Measurements from ENCODE around the gene RPS15.
"Not testable (repeated sequence)": the region's sequence is repeated elsewhere in the genome, so short reads cannot be mapped to it uniquely, and the experiment has no call there.

The RPS15 gene

DNA sequence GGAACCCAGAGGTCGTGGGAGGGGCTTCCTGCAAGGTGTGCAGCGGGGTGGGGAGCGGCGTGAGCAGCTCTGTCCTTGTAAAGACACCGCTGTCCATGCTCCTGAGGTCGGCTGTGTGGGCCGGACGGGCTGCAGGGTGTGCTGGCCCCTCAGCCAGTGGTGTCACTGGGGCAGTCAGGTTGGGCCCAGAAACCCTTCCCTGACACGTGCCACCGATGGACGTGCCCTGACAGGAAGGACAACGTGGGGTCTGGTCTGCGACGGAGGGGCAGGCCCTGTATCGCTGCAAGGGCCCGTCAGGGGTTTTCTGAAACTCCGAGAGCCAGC lies 4.2 kb upstream of the RPS15 start:
- no peak for DNase-seq (ENCODE audit: low spot score)
- in situ Hi-C loops (cut with MboI; ENCODE audit: low pct_unique_long_range_greater_than_20kb, low sequenced_read_pairs, unreplicated experiment), result no loop called here
- TF ChIP-seq, protein P1, sequence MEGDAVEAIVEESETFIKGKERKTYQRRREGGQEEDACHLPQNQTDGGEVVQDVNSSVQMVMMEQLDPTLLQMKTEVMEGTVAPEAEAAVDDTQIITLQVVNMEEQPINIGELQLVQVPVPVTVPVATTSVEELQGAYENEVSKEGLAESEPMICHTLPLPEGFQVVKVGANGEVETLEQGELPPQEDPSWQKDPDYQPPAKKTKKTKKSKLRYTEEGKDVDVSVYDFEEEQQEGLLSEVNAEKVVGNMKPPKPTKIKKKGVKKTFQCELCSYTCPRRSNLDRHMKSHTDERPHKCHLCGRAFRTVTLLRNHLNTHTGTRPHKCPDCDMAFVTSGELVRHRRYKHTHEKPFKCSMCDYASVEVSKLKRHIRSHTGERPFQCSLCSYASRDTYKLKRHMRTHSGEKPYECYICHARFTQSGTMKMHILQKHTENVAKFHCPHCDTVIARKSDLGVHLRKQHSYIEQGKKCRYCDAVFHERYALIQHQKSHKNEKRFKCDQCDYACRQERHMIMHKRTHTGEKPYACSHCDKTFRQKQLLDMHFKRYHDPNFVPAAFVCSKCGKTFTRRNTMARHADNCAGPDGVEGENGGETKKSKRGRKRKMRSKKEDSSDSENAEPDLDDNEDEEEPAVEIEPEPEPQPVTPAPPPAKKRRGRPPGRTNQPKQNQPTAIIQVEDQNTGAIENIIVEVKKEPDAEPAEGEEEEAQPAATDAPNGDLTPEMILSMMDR (IDR thresholded peaks at IDR 0.05; ENCODE audit: extremely low read depth, insufficient read depth, missing control alignments), result no peak

DNA sequence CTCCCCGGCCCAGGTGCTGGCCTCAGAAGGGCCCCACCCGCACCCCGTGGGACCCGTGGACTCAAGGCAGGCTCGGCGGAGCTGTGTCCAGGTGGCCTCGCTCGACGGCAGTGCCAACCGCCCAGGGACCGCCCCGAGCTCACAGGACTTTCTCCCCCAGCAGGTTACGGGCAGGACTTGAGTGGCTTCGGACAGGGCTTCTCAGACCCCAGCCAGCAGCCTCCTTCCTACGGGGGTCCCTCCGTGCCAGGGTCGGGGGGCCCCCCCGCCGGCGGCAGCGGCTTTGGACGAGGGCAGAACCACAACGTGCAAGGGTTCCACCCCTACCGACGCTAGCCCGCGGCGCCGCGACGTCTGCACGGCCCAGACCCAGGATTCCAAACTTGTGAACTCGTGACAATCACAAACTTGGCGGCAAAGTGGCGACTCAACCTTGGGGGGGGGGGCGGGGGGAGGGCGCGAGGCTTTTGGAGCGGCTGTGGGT lies 3.6 kb upstream of the RPS15 start:
- no peak for DNase-seq (ENCODE audit: low spot score)
- in situ Hi-C loops (cut with MboI; ENCODE audit: low pct_unique_long_range_greater_than_20kb, low sequenced_read_pairs, unreplicated experiment), result no loop called here
- TF ChIP-seq, protein P1 (IDR thresholded peaks at IDR 0.05; ENCODE audit: extremely low read depth, insufficient read depth, missing control alignments), result no peak

DNA sequence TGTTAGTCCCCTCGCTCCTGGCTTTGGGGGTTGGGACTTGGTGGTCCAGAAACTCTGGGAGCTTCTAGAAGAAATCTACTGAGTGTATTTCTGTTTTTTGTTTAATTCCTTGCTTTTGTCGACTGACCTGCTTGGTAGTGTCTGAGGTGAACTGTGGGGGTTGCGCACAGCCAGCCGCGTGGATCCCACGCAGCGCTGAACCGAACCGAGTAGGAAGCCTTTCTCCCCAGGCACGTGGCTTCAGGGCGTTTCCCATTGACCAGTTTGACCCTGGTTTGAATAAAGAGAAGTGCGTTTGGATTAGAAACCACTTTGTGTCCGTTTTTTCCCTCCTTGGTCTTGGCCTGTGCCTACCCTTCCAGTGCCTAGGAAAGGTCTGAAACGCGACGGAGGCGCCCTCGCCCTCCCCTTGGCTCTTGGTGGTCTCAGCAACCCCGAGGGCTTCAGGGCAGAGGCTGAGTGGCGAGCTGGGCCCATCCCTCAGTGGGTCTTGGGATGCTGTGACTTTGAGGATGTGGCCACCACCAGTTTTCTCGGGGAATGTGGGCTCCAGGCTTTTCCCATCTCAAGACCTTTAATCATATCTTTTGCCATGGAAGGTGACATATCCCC lies 2.7 kb upstream of the RPS15 start:
- TF ChIP-seq, protein P1 (IDR thresholded peaks at IDR 0.05; ENCODE audit: extremely low read depth, insufficient read depth, missing control alignments), result no peak
- DNase-seq (ENCODE audit: low spot score), result no peak
- in situ Hi-C loops (cut with MboI; ENCODE audit: low pct_unique_long_range_greater_than_20kb, low sequenced_read_pairs, unreplicated experiment), result no loop called here

DNA sequence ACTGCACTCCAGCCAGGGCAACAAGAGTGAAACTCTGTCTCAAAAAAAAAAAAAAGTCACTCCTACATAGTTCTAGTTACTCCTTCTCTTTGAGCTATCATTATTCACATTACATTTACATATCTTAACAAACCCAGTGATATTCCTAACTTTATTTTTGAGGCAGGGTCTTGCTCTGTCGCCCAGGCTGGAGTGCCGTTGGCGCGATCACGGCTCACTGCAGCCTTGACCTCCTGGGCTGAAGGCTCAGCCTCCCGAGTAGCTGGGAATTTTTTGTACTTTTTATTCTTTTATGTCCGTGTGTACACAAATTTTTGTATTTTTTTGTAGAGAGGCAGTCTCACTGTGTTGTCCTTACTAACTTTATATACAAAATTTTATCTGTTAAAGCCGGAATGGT lies 587 bp upstream of the RPS15 start:
- in situ Hi-C loops (cut with MboI; ENCODE audit: low pct_unique_long_range_greater_than_20kb, low sequenced_read_pairs, unreplicated experiment), result no loop called here
- no peak for DNase-seq (ENCODE audit: low spot score)
- TF ChIP-seq, protein P1 (IDR thresholded peaks at IDR 0.05; ENCODE audit: extremely low read depth, insufficient read depth, missing control alignments), result no peak

DNA sequence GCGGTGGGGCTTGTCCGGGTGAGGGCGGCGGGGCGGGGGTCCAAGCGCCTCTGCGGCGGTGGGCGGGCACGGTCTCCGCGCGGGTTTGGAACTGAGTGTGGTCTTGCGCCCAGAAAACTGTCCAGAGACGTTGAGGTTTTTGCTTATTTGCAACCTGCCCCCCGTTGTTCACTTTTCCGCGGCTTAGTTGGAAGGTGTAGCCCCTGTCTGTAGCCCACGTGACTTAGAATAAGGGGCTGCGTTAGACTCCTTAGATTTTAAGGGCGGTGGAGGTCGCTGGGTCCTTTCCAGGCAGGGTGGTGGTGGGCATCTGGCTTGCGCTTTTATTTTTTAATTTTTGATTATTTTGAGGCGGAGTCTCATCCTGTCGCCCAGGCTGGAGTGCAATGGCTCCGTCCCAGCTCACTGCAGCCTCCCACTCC lies 748 bp downstream of the RPS15 start:
- DNase-seq (ENCODE audit: low spot score), result no peak
- TF ChIP-seq, protein P1 (IDR thresholded peaks at IDR 0.05; ENCODE audit: extremely low read depth, insufficient read depth, missing control alignments), result no peak
- in situ Hi-C loops (cut with MboI; ENCODE audit: low pct_unique_long_range_greater_than_20kb, low sequenced_read_pairs, unreplicated experiment), result no loop called here

DNA sequence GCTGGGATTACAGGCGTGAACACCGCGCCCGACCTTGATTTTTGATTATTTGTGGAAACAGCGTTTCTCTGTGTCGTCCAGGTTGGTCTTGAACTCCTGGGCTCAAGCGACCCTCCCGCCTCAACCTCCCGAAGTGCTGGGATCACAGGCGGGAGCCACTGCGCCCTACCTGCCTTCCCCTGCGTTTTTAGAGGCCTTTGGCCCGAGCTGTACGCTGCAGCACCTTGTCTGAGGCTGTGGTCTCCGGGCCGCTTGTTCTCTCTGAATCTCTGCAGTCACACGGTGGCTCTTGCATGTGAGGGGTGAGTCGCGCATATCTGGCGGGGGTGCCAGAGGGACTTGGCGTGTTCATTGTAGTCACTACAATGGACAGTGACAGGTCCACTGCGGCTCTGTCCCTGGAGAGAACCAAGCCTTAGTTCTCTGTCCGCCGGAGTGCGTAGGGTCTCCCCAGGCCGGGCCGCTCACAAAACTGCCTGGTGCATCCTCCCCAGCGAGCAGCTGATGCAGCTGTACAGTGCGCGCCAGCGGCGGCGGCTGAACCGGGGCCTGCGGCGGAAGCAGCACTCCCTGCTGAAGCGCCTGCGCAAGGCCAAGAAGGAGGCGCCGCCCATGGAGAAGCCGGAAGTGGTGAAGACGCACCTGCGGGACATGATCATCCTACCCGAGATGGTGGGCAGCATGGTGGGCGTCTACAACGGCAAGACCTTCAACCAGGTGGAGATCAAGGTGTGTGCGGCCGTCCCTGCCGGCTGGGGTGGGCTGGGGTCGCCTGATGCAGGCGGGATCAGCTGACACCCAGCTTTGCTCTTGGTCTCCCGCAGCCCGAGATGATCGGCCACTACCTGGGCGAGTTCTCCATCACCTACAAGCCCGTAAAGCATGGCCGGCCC lies 1.6 kb downstream of the RPS15 start:
- in situ Hi-C loops (cut with MboI; ENCODE audit: low pct_unique_long_range_greater_than_20kb, low sequenced_read_pairs, unreplicated experiment); DNase-seq (ENCODE audit: low spot score): not testable (repeated sequence)

DNA sequence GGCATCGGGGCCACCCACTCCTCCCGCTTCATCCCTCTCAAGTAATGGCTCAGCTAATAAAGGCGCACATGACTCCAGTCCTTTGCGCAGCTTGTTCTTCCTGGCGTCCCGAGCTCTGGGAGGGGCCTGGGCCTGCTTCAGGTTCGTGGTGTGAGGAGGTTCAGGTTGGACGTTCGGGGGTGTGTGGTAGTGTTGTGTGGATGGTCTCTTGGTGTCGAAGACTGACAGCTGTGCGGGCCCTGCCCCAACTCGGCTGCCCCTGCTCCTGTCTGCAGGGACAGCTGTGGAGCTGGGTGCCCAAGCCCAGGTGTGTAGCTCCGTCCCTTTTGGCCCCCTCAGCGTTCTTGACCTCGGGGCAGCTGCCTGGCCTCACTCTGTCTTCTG lies 2.2 kb downstream of the RPS15 start:
- TF ChIP-seq, protein P1 (IDR thresholded peaks at IDR 0.05; ENCODE audit: extremely low read depth, insufficient read depth, missing control alignments), result no peak
- DNase-seq (ENCODE audit: low spot score), result no peak
- in situ Hi-C loops (cut with MboI; ENCODE audit: low pct_unique_long_range_greater_than_20kb, low sequenced_read_pairs, unreplicated experiment), result no loop called here
